SH-SY5Y (cell line): Measurements from ENCODE around the gene NRIP3.

Experiments used
- GATA2 ChIP-seq: IDR thresholded peaks from 2 replicates; pipeline ENCODE4 v1.6.1; 2011; ENCODE audit warnings: mild to moderate bottlenecking, low read depth, low read length
- GATA3 ChIP-seq: IDR thresholded peaks from 2 replicates; pipeline ENCODE4 v1.6.1; 2011; ENCODE audit warnings: low read depth, mild to moderate bottlenecking, low read length, moderate library complexity

GRCh38 chr11:9039863-9040262 lies 36.1 kb upstream of the NRIP3 start:
- TF ChIP-seq GATA2 = no peak
- no peak for TF ChIP-seq GATA3
